NCI-H2171 treated with DMSO at 0.1 percent for 48 hours (cell line): ENCODE measurements around the gene MGAT4D.
A peak's percentile ranks its signal among the peaks of the same experiment; 100 is the strongest.
"Not testable (repeated sequence)": the region's sequence is repeated elsewhere in the genome, so short reads cannot be mapped to it uniquely, and the experiment has no call there.

Experiments used
- DNase-seq: peaks from one replicate; lab custom pipeline; 2025; lab: John Stamatoyannopoulos, UW

The MGAT4D gene

DNA sequence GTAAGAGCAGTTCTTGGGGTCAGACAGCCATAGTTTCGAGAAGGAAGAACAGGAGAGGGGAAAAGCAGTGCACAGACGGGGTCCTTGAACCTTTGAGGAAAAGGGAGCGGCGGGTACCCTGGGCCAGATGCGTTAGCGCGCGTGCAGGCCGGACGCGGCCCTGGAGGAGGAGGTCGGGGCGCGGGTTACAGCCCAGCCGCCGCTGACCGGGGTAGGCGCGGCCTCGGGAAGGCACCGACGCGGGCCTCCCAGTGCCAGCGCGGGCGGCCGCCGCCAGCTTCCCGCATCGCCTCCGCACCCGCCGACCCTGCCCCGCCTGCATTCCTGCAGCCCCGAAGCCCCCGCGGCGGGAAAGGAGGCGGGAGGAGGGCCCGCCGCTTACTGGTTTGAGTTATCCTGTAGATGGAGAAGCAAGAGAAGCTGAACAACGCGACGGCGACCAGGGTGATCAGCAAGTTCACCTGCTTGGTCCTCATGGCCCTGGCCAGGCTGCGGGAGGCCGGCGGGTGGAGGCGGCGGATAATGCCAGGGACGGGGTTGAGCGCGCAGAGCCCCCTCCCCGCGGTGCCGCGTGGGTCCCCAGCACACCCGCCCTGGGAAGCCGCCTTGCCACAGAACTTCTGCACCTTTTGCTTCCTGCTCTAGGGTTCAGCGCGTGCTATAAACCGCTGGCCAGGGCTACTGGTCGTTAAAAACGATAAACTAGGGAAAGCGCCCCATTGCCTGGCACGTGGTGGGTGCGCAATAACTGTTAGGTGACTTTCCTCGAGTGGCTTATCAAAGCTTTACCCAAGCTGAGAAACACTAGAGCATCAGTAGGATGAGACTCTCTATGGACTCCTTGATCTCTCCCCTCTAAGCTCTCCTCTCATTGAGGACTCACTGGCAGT is at the start of gene MGAT4D:
MGAT4D (minus strand) TSS at position 547 of the 890 bp plus-strand sequence; CDS start at position 476, 71 bp downstream.
- no peak for DNase-seq

DNA sequence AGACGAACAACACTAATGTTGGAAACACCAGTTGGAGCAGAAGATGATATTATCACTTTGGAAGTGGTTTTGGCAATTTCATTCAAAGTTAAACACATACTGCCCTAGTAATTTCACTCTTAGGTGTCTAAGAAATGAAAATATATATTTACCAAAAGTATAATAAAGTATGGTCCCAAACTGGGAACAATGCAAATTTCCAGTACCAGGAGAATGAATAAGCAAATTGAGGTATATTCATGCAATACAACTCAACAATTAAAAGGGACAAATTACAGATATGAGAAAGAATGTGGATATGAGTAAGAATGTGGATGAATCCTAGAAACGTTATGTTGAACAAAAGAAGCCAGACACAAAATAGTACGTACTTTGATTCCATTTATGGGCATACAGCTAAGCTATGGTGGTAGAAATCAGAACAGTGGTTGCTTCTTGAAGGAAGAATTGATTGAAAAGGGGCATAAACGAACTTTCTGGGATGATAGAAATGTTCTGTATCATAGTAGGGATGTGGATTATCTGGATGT is 35.9 kb upstream of the MGAT4D start:
- no peak for DNase-seq

DNA sequence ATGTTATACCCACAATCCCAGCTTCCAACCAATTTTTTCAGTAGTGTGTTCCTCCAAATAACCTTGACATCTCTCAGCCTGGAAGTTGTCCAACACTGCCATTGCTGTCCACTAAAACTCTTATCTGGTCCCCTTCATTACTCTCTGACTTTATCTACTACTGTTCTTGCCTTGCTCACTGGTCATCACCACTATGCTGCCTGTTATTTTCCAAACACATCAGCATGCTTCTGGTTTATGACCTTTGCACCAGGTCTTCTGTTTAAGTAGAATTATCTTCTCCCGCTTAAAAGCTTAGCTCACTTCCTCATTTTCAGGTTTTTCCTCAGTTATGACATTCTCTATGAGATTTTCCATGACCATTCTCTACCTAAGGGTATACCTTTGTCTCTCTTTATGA is 31.3 kb upstream of the MGAT4D start:
- no peak for DNase-seq

DNA sequence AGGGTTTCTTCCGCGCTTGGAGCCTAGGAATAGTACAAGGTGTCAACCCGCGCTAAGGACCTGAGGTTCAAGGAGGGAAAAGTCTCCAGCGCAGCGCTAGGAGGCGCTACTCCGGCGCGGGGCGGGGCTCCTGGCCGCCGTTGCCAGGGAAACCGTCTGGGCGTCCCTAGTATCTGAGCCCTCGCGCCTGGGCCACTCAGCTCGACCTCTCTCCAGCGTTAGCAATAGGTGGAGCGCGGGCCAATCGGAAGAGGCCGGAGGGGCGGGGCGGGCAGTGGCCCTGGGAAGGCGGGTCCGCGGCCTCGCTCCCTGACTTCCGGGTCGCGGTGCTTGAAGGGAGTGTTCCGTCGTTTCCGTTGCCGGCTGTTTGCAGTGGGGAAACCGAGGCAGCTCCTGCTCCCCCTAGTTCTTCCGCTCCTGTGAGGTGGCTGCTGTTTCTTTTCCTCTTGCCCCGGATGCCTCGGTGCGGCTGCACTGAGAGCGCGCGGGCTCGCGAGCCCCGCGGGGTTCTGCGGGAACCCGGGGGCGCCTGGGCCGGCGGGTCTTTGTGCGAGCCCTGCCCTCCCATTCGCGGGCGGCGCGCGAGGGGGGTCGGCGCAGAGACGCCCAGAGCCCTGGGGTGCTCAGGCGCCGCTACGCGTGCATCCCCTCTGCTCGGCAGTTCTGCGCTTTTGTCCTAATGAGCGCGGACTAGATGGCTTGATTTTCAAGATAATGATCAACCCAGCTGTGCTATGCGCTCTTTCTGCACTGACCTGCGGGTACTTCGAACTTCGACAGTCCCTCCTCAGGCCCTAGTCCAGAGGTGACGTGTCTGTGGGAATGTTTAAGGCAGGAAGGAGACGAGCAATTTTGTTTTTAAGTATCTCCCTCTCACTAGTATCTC is 26.0 kb upstream of the MGAT4D start, which contains the start of gene ELMOD2:
ELMOD2 (plus strand) TSS at position 312 of the 886 bp plus-strand sequence. CDS start 1,261 bp downstream, outside the sequence.
- DNase-seq: peak; percentile 92

DNA sequence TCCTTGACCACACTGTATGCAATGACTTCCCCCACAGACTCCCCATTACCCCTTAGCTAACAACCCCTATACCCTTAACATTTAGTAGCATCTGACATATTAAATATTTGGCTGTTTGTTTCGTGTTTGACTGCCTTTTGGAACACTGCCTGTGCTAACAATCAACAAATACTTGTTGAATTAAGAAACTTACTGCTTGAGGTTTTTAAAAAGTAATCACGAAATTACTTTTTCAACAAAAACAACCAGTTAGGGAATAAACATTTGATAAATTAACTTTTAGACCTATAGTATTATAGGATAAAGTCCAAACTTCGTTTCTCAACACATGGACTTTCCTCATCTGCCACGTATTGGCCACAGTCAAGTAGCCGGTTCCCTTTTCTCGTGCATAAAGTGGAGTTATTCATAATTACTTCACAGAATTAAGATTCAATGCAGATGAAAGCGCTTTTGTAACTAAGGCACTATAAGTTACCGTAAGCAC is 25.3 kb upstream of the MGAT4D start:
- DNase-seq: no peak

GRCh38 chr4:140515423-140515822 is 17.3 kb upstream of the MGAT4D start:
- no peak for DNase-seq

- DNase-seq: not testable (repeated sequence)
Observed at GRCh38 chr4:140513765-140514164, 15.7 kb upstream of the MGAT4D start.

DNA sequence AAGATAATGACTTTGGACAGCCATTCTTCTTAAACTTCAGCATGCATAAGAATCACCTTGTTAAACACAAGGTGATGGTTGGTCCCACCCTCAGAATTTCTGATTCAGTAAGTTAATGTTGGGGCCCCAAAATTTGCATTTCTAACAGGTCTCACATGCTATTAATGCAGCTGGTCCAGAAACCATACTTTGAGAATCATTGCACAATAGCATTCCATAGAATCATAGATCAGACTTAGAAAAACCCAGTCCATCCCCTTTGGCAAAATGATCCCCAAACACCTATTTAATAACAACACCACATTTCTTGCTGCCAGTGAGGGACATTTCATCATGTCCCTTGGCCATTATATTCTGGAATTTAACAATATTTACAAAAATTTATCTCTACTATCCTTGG is 6.2 kb upstream of the MGAT4D start:
- no peak for DNase-seq

- DNase-seq: no peak
Observed at GRCh38 chr4:140499391-140499790, 1.3 kb upstream of the MGAT4D start.

- no peak for DNase-seq
Observed at GRCh38 chr4:140497405-140497746, 717 bp downstream of the MGAT4D start.

GRCh38 chr4:140485939-140486338 is 12.2 kb downstream of the MGAT4D start:
- no peak for DNase-seq

GRCh38 chr4:140483445-140483844 is 14.6 kb downstream of the MGAT4D start:
- no peak for DNase-seq

GRCh38 chr4:140472156-140472555 is 25.9 kb downstream of the MGAT4D start:
- no peak for DNase-seq

DNA sequence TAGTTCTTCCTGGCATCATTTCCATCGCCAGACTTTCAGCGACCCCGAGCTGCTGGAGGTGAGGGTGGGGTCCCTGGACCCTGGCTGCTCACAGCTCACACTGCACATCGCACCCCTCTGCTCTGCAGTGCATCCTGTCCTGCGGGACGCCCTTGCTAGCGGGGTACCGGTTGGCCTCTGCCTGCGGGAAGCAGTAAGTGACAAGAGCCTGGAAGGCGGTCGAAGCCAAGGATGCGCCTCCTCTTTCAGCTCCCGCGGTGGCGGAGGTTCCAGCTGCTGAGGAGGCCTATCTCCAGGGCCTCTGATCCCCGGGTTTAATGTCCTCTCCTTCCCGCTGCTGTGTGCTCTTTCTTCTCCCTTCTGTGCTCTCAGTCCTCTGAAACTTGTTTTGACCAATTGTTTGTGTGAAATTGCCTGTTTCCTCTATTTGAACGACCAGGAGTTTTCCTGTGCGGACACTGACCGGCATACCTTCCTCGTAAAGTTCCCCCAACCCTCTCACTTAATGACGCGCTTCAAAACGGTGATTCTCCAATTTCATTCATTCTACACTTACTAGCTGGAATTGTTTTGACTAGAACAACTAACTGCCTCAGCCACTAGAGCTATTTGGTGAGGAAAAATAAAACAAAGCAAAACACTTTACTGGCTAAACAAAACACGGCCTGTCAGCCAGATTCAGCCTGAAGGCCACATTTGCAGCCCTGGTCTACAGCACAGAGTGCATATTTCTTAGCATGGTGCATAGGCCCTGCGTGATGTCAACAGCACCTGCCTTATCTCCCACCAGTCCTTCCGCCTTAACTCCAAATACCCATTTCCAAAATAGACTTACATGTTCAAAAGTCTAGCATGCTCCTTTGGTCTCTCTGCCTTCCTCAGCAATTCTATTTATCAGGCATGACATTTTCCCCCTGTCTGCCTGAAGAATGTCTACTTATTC is 28.0 kb downstream of the MGAT4D start:
- DNase-seq: no peak

DNA sequence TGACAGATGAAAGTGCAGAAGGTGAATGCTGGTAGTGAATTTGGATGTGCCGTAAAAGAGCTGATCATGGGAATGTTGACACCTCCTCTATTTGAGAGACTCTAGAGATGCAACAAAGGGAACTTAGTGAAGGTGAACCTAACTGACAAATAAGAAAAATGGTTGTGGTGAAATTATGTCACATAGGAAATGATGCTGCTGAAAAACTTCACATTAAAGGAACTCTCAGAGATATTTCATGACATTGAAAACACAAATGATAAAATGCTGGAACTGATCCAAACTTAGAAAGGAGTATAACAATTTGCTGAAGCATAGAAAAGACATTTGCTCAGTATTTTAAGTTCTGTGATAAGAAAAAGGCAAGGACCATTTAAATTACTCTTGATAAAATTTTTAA is 31.9 kb downstream of the MGAT4D start:
- DNase-seq: no peak

DNA sequence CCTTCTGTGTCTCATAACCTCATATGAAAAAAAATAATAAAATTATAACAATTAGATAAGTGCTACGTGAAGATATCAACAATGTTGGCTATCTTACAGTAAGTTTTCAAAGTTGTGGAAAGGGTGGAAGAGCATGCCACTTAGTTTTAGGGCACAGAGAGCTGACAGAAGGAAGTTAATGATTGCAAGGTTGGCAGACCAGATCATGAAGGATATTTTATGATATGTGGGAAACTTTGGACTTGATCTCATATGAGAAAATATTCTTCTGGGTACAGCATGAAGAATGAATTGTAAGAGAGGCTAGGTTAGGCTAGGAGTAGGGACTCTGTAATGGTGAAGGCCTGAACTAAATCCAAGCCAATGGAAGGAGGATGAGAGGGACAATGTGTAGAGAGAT is 34.5 kb downstream of the MGAT4D start:
- DNase-seq: no peak

- DNase-seq: no peak
Observed at GRCh38 chr4:140463182-140463581, 34.9 kb downstream of the MGAT4D start.

GRCh38 chr4:140450352-140450751 is 47.7 kb downstream of the MGAT4D start:
- no peak for DNase-seq

- DNase-seq: peak; percentile 8
Observed at GRCh38 chr4:140448830-140449229, 49.3 kb downstream of the MGAT4D start.

- no peak for DNase-seq
Observed at GRCh38 chr4:140448162-140448561, 49.9 kb downstream of the MGAT4D start.

- not testable (repeated sequence) for DNase-seq
Observed at GRCh38 chr4:140444347-140444746, 53.7 kb downstream of the MGAT4D start.
